Thyroid gland (tissue), 4 donors: ENCODE results near the gene SMIM3.

Experiments used
- POLR2A ChIP-seq, 2 donors: fragments of 450-650 bp; IDR thresholded peaks; one replicate each; pipeline ENCODE4 v1.6.1; 2017; ENCODE audit warnings: antibody characterized with exemption in 2 of 2, mild to moderate bottlenecking in 2 of 2, moderate library complexity in 1 of 2
- TF ChIP-seq, protein P1 (sequence below), 6 experiments: fragments of 200-600 bp in 3 of 6; fragments of 450-650 bp in 3 of 6; sonication (generic) in 3 of 6; IDR thresholded peaks; one replicate each; pipeline ENCODE4 v1.5.1; 2016 to 2019; ENCODE audit warnings: antibody characterized with exemption in 6 of 6, mild to moderate bottlenecking in 2 of 6, inconsistent platforms in 1 of 6, moderate library complexity in 1 of 6

DNA sequence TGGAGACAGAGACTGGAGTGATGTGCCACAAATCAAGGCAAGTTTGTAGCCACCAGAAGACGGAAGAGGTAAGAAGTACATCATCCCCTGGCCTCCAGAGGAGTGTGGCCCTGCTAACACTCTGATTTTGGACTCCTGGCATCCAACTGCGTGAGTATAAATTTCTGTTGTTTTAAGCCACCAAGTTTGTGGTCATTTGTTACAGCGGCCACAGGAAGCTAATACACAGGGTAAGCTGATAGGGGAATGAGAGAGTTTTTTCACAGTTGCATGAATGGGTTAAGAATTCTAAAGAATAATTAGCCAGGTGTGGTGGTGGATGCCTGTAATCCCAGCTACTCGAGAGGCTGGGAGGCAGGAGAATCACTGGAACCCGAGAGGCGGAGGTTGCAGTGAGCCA lies 25.8 kb downstream of the SMIM3 start:
- TF ChIP-seq POLR2A (IDR thresholded peaks at IDR 0.05), result no peak
- TF ChIP-seq, protein P1, sequence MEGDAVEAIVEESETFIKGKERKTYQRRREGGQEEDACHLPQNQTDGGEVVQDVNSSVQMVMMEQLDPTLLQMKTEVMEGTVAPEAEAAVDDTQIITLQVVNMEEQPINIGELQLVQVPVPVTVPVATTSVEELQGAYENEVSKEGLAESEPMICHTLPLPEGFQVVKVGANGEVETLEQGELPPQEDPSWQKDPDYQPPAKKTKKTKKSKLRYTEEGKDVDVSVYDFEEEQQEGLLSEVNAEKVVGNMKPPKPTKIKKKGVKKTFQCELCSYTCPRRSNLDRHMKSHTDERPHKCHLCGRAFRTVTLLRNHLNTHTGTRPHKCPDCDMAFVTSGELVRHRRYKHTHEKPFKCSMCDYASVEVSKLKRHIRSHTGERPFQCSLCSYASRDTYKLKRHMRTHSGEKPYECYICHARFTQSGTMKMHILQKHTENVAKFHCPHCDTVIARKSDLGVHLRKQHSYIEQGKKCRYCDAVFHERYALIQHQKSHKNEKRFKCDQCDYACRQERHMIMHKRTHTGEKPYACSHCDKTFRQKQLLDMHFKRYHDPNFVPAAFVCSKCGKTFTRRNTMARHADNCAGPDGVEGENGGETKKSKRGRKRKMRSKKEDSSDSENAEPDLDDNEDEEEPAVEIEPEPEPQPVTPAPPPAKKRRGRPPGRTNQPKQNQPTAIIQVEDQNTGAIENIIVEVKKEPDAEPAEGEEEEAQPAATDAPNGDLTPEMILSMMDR (IDR thresholded peaks at IDR 0.05), result no peak
